Erythroblast (primary cell): ENCODE measurements around the gene THAP3.

ENCODE experiments used
- DNase-seq, 2 experiments: peaks; one replicate each; lab custom pipeline; 2025; lab: John Stamatoyannopoulos, UW
- GATA1 ChIP-seq: IDR thresholded peaks from 2 replicates; pipeline ENCODE4 v1.6.1; 2011; ENCODE audit warnings: low read depth, mild to moderate bottlenecking, control low read depth, low read length, moderate library complexity
- POLR2A ChIP-seq: IDR thresholded peaks from 2 replicates; pipeline ENCODE4 v1.6.1; 2011; ENCODE audit warnings: mild to moderate bottlenecking, low read length

Gene THAP3, protein sequence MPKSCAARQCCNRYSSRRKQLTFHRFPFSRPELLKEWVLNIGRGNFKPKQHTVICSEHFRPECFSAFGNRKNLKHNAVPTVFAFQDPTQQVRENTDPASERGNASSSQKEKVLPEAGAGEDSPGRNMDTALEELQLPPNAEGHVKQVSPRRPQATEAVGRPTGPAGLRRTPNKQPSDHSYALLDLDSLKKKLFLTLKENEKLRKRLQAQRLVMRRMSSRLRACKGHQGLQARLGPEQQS

DNA sequence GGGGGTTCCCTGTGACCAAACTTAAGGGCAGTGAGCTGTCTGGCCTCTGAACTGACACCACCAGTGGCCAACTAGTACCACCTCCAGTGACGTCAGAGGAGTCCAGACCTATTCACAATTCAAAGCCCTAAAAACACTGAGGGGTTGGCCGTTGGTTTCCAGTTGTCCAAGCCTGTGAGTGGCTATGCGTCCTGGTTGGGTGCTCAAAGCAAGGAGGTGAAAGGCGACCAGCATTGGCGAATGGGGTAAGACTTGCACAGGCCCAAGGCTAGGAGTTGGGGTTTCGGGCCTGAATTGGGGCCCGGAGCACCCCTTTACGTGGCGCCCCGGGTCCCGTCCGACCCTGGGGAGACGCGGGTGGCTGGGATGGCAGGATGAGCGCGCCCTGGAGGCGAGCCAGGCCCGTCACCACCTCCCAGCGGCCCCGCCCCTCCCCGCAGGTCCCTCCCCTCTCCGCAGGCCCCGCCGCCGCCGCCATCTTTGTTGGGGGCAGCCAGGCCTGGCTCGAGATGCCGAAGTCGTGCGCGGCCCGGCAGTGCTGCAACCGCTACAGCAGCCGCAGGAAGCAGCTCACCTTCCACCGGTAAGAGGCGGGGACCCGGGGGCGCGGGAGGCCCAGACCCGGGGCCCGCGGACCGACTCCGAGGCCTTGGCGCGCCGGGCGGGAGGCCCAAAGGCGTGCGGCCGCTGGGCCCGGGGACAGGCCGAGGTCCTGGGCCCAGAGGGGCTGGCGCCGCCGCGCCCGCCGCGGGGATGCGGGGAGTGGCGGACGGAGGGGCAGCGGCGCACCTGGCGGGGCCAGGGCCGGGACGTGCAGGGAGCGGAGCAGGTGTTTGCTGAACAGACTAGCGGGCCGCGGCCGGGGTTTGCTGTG lies at the start of gene THAP3:
Gene THAP3, plus strand, starts transcription at position 159 of the 874 bp plus-strand sequence. Its CDS starts 351 bp downstream, at position 510.
- TF ChIP-seq POLR2A (no peak), GATA1 (no peak)
- DNase-seq, result peak; percentile 91 to 95

DNA sequence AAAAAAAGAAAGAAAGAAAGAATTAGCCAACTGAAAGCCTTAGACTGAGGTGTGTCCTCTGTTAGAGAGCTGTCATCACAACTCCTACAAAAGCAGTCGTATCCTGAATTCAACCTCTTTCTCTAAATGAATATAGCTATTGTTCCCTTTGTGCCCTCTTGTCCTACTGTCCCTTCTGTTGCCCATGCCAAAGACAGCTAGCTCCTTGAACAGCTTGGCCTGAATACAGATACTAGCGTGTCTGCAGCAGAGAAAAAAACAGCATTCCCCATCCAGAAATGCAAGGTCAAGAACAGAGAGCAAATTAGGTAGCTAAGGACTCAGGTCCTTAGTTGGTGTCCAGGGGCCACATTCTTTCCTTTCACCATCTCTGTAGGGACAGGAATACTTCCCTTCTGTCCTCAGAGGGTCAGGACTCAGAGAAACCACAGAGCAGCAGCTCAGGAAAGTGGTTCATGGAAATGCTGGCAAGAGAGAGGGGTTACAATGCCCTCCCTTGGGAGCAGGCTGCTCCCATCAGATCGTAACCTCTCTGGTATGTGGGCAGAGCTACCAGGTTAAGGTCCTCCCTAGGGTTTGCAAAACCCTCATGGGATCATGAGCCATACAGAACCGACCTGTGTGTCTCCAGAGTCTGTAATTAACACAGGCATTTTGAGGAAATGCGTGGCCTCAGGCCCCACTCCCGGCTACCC lies 46.7 kb upstream of the THAP3 start:
- no peak for DNase-seq
- no peak for TF ChIP-seq GATA1
- no peak for TF ChIP-seq POLR2A

DNA sequence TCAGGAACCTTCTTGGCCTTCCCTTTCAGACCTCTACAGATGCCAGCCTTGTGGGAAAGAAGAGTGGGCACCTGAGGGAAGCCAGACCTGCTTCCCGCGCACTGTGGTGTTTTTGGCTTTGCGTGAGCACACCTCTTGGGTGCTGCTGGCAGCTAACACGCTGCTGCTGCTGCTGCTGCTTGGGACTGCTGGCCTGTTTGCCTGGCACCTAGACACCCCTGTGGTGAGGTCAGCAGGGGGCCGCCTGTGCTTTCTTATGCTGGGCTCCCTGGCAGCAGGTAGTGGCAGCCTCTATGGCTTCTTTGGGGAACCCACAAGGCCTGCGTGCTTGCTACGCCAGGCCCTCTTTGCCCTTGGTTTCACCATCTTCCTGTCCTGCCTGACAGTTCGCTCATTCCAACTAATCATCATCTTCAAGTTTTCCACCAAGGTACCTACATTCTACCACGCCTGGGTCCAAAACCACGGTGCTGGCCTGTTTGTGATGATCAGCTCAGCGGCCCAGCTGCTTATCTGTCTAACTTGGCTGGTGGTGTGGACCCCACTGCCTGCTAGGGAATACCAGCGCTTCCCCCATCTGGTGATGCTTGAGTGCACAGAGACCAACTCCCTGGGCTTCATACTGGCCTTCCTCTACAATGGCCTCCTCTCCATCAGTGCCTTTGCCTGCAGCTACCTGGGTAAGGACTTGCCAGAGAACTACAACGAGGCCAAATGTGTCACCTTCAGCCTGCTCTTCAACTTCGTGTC lies 45.9 kb upstream of the THAP3 start:
- no peak for TF ChIP-seq POLR2A
- TF ChIP-seq GATA1, result no peak
- DNase-seq, result peak in 1 of 2 experiments; percentile 36

DNA sequence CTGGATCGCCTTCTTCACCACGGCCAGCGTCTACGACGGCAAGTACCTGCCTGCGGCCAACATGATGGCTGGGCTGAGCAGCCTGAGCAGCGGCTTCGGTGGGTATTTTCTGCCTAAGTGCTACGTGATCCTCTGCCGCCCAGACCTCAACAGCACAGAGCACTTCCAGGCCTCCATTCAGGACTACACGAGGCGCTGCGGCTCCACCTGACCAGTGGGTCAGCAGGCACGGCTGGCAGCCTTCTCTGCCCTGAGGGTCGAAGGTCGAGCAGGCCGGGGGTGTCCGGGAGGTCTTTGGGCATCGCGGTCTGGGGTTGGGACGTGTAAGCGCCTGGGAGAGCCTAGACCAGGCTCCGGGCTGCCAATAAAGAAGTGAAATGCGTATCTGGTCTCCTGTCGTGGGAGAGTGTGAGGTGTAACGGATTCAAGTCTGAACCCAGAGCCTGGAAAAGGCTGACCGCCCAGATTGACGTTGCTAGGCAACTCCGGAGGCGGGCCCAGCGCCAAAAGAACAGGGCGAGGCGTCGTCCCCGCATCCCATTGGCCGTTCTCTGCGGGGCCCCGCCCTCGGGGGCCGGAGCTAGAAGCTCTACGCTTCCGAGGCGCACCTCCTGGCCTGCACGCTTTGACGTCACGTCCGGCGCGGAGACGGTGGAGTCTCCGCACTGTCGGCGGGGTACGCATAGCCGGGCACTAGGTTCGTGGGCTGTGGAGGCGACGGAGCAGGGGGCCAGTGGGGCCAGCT lies 45.1 kb upstream of the THAP3 start, which contains the start of gene ZBTB48:
Gene ZBTB48, plus strand, starts transcription at position 621 of the 745 bp plus-strand sequence. CDS start 616 bp downstream, outside the sequence.
- DNase-seq, result peak; percentile 97 to 99
- TF ChIP-seq GATA1, result no peak
- peak; percentile 95 for TF ChIP-seq POLR2A

DNA sequence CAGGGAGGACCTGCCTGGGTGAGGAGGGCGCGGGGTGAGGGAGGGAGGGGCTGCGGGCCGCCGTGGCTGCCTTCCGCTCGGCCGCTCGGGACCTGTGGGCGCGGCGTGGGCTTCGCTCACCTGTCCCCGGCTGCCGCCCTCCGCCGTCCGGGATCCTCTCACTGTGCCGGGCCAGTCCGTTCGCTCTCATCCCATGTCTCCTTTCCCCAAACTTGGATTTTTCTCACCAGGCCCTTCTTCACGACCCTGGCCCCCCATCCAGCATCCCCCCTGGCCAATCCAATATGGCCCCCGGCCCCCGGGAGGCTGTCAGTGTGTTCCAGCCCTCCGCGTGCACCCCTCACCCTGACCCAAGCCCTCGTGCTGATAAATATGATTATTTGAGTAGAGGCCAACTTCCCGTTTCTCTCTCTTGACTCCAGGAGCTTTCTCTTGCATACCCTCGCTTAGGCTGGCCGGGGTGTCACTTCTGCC lies 44.5 kb upstream of the THAP3 start:
- TF ChIP-seq POLR2A (peak; percentile 66), GATA1 (no peak)
- DNase-seq, result peak in 1 of 2 experiments; percentile 67

GRCh38 chr1:6580593-6581409 lies 43.9 kb upstream of the THAP3 start:
- no peak for TF ChIP-seq POLR2A
- no peak for TF ChIP-seq GATA1
- peak; percentile 57 to 59 for DNase-seq

GRCh38 chr1:6581561-6582305 lies 42.9 kb upstream of the THAP3 start:
- no peak for TF ChIP-seq POLR2A
- no peak for TF ChIP-seq GATA1
- peak; percentile 39 to 65 for DNase-seq

- no peak for TF ChIP-seq GATA1
- no peak for TF ChIP-seq POLR2A
- peak; percentile 41 to 68 for DNase-seq
These were observed 42.3 kb upstream of the THAP3 start for GRCh38 chr1:6582370-6582769.

- DNase-seq, result no peak
- TF ChIP-seq POLR2A (no peak), GATA1 (no peak)
These were observed 40.3 kb upstream of the THAP3 start for GRCh38 chr1:6584126-6585080.
